Stimulated activated naive CD8-positive, alpha-beta T cell treated with anti-CD3 and anti-CD28 coated beads, Interleukin-15, Interleukin-2, amounts not matched to agents 100 ng/mL and 50 ng/mL, for 24 hours (primary cell): Measurements from ENCODE around the gene NDUFV3.
A peak's percentile ranks its signal among the peaks of the same experiment; 100 is the strongest.
"Not testable (repeated sequence)": the region's sequence is repeated elsewhere in the genome, so short reads cannot be mapped to it uniquely, and the experiment has no call there.

Source experiments
- H3K27ac Mint-ChIP-seq: one replicate; pipeline ENCODE4 v1.8.0; 2021; ENCODE audit warnings: mild to moderate bottlenecking, mixed read lengths
- H3K27me3 Mint-ChIP-seq: one replicate; pipeline ENCODE4 v1.8.0; 2021; ENCODE audit warnings: mixed read lengths
- H3K36me3 Mint-ChIP-seq: one replicate; pipeline ENCODE4 v1.8.0; 2021; ENCODE audit warnings: low read depth, mixed read lengths
- H3K4me1 Mint-ChIP-seq: one replicate; pipeline ENCODE4 v1.8.0; 2021; ENCODE audit warnings: low read depth, mixed read lengths
- H3K4me3 Mint-ChIP-seq: one replicate; pipeline ENCODE4 v1.8.0; 2021; ENCODE audit warnings: mild to moderate bottlenecking, mixed read lengths
- H3K9me3 Mint-ChIP-seq: one replicate; pipeline ENCODE4 v1.8.0; 2021; ENCODE audit warnings: mixed read lengths

NDUFV3 gene

DNA sequence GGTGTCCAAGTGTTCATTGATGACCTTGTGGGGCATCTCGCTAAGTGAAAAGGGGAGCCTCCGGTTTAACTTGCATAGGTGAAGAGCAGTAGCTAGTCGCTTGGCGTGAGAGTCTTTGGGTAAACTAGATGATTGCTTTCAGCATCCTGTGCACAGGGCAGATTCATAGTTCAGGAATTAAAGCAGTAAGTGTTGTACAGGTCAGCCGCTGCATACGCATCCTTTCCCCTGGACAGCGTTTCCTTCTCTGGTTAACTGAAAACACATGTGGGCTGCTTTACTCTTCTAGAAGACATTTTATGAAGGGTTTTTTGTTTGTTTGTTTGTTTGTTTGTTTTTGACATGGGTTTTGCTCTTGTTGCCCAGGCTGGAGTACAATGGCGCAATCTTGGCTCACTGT is 12.1 kb downstream of the NDUFV3 start:
- peaks cover 48% of the 10 kb centered on the region for H3K36me3 Mint-ChIP-seq
- H3K27me3 Mint-ChIP-seq, result no peaks in the 10 kb centered on the region
- no peaks in the 10 kb centered on the region for H3K9me3 Mint-ChIP-seq
- H3K4me1 Mint-ChIP-seq, result no peaks in the 10 kb centered on the region
- no peak overlapping the region for H3K27ac Mint-ChIP-seq
- no peak overlapping the region for H3K4me3 Mint-ChIP-seq

DNA sequence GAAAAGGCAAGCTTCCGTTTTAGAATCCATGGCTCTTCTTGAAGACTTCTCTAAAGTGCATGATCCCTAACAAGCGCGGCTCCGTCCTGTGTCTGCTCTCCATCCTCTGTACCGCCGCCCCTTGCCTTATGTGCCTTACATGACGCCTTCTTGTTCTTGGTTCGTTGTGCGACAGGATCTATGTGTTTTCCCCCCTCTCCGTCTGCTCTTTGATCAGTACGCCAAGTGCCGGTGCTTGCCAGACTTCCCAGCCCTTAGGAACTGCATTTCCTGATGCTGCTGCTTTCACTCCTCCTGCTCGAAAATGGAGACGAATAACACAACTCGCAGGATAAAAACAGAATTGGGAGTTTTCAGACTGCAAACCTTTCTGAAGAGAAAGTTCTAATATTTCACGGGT is 13.1 kb downstream of the NDUFV3 start:
- H3K4me3 Mint-ChIP-seq, result no peak overlapping the region
- H3K4me1 Mint-ChIP-seq, result no peaks in the 10 kb centered on the region
- H3K27ac Mint-ChIP-seq, result no peak overlapping the region
- H3K27me3 Mint-ChIP-seq, result no peaks in the 10 kb centered on the region
- no peaks in the 10 kb centered on the region for H3K9me3 Mint-ChIP-seq
- H3K36me3 Mint-ChIP-seq, result peaks cover 51% of the 10 kb centered on the region

DNA sequence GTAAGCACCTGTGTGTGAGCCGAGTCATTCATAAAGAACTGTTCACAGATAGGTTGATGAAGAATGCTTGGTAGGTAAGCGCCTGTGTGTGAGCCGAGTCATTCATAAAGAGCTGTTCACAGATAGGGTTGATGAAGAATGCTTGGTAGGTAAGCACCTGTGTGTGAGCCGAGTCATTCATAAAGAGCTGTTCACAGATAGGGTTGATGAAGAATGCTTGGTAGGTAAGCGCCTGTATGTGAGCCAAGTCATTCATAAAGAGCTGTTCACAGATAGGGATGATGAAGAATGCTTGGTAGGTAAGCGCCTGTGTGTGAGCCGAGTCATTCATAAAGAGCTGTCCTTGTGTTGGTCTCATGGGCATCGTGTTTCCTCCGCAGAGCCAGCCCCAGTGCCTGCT is 15.4 kb downstream of the NDUFV3 start:
- H3K27ac Mint-ChIP-seq, H3K9me3 Mint-ChIP-seq, H3K4me1 Mint-ChIP-seq, H3K4me3 Mint-ChIP-seq, H3K27me3 Mint-ChIP-seq: not testable (repeated sequence)
- H3K36me3 Mint-ChIP-seq, result peaks cover 44% of the 10 kb centered on the region

DNA sequence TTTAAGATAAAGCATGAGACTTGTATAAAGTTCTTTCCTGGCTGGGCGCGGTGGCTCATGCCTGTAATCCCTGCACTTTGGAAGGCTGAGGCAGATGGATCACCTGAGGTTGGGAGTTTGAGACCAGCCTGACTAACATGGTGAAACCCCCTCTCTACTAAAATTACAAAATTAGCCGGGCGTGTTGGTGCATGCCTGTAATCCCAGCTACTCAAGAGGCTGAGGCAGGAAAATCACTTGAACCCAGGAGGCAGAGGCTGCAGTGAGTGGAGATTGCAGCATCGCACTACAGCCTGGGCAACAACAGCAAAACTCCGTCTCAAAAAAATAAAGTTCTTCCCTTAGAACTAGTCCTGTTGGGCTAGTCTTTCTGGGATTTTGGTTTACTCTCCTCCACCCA is 18.8 kb downstream of the NDUFV3 start:
- peaks cover 21% of the 10 kb centered on the region for H3K36me3 Mint-ChIP-seq
- not testable (repeated sequence) for H3K9me3 Mint-ChIP-seq, H3K4me3 Mint-ChIP-seq, H3K4me1 Mint-ChIP-seq, H3K27ac Mint-ChIP-seq, H3K27me3 Mint-ChIP-seq

DNA sequence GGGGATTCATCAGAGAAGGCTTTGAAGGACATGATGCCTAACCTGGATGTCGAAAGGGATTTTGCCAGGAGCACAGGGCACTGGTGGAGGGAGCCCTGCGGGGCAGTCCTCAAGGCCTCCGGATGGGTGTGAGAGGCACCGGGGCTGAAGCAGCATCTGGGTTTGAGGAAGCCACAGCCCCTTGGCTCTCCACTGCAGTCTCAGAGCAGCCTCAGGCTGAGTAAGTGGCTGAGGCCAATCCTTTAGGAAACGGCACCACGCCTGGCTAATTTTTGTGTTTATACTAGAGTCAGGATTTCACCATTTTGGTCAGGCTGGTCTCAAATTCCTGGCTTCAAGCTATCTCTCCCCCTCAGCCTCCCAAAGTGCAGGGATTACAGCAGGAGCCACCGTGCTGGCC is 20.4 kb downstream of the NDUFV3 start:
- Mint-ChIP-seq H3K27ac (no peak overlapping the region), H3K27me3 (no peaks in the 10 kb centered on the region), H3K4me3 (no peak overlapping the region), H3K4me1 (no peaks in the 10 kb centered on the region), H3K36me3 (peaks cover 18% of the 10 kb centered on the region), H3K9me3 (no peaks in the 10 kb centered on the region)

DNA sequence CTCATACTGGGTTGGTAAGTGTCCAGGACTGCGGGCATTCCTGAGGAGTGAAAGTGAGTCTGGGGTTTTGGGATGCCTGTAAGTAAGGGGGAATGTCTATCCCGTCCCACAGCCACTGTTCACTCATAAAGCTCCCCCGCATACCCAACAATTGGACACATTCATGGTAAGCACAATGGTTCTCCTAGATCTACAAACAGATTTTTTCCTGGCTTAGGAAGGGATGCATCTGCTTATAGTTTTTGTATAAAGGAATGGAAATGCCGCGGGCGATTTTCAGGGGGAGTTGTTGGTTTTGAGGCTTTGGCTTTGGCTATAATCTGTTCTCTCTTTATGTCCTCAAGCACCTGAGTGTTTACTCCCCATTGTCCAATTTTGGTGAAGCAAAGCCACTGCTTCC is 25.2 kb downstream of the NDUFV3 start:
- no peaks in the 10 kb centered on the region for H3K9me3 Mint-ChIP-seq
- no peak overlapping the region for H3K4me3 Mint-ChIP-seq
- no peaks in the 10 kb centered on the region for H3K27me3 Mint-ChIP-seq
- peaks cover 2% of the 10 kb centered on the region for H3K4me1 Mint-ChIP-seq
- no peaks in the 10 kb centered on the region for H3K36me3 Mint-ChIP-seq
- H3K27ac Mint-ChIP-seq, result no peak overlapping the region

DNA sequence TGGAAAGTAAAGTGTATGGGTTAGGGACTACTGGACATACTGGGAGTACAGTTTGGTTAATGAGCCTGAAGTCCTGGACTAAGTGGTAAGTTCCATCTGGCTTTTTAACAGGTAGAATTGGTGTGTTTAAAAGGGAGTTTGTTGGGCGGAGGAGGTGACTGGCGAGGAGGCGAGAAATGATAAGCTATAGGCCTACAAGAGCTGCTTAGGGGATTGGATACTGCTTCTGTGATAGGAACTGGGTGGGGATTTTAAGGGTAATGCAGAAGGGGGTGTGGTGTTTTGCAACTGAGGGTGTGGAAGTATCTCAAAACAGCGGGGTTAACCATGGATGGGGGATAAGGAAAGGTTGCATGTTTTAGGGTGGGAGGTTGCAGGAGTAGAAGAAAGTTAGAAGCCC is 28.8 kb downstream of the NDUFV3 start:
- no peaks in the 10 kb centered on the region for H3K36me3 Mint-ChIP-seq
- H3K4me3 Mint-ChIP-seq, result no peak overlapping the region
- no peak overlapping the region for H3K27ac Mint-ChIP-seq
- H3K9me3 Mint-ChIP-seq, result no peaks in the 10 kb centered on the region
- H3K4me1 Mint-ChIP-seq, result peaks cover 17% of the 10 kb centered on the region
- H3K27me3 Mint-ChIP-seq, result no peaks in the 10 kb centered on the region

DNA sequence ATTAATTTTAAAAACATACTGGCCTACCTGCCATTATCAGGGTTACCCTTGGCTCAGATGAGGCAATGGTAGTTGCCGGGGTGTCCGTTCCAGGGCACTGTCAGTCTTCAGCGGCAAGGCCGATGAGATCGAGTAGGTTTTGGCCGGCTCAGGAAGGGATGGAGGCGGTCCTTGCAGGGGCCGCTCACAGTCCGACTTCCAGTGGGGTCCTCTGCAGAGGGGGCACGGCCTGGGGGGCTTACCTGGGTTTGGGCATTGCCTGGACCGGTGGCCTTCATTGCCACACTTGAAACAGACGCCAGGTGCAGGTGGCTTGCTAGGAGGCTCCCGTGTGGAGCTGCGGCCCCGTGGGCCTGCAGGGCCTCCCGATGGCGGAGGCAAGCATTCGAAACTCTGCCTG is 29.8 kb downstream of the NDUFV3 start:
- Mint-ChIP-seq H3K4me1 (peaks cover 17% of the 10 kb centered on the region), H3K27me3 (no peaks in the 10 kb centered on the region), H3K27ac (no peak overlapping the region), H3K36me3 (no peaks in the 10 kb centered on the region), H3K4me3 (no peak overlapping the region), H3K9me3 (no peaks in the 10 kb centered on the region)

DNA sequence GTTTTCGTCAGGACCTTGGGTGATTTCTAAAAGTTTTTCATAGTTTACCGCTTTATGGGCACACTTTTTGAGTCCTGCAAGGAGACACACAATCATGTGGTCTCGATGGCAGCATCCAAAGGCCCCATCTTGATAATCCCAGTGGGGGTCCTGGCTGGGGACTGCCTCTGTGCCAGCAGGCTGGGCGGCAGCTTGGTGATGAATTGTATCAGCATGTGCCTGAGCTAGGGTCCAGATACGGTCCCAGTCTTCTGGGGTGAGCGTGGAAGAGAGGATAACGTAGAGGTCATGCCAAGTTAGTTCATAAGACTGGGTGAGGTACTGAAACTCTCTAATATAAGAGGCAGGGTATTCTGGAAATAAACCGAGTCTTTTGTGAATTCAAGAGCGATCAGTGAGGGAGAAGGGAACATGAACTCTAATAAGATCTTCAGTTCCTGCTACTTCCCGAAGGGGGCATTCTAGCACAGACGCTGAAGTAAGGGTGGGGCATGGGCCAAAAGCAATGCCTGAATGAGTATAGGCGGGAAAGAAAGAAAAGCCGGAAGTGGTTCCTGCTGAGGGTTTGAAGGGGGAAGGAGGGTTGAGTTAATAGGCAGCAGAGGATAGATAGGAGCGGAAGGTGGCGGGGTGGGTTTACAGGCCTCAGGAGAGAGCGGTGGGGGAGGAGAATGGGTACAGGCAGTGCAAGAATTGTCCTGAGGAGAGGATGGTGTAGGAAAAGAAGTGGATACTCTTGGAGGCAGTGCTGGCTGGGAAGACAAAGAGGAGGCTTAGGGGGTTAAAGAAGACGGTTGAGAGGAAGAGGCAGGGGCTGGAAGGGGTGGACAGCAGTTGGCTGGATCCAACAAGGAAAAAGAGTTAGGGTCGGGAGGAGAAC is 30.7 kb downstream of the NDUFV3 start:
- H3K4me1 Mint-ChIP-seq, result peaks cover 17% of the 10 kb centered on the region
- H3K4me3 Mint-ChIP-seq, result peak overlapping the region; percentile 27
- no peaks in the 10 kb centered on the region for H3K36me3 Mint-ChIP-seq
- no peaks in the 10 kb centered on the region for H3K9me3 Mint-ChIP-seq
- H3K27ac Mint-ChIP-seq, result peak overlapping the region; percentile 81
- H3K27me3 Mint-ChIP-seq, result no peaks in the 10 kb centered on the region

DNA sequence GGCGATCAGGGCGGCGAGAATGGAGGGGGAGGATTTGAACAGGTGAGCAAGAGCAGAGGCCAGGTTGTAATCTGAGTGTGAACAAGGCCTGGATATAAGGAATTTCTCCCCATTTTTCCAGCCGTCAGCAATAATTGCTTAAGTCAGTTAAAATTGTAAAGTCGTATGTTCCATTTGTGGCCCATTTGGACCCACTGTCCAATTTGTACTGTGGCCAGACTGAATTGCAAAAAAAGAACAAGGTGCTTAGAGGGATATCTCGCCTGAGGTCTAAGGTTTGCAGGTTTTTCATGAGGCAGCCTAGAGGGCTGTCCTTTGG is 31.3 kb downstream of the NDUFV3 start:
- no peaks in the 10 kb centered on the region for H3K36me3 Mint-ChIP-seq
- no peaks in the 10 kb centered on the region for H3K27me3 Mint-ChIP-seq
- no peaks in the 10 kb centered on the region for H3K9me3 Mint-ChIP-seq
- H3K4me1 Mint-ChIP-seq, result peaks cover 17% of the 10 kb centered on the region
- H3K27ac Mint-ChIP-seq, result peak overlapping the region; percentile 81
- H3K4me3 Mint-ChIP-seq, result peak overlapping the region; percentile 27

DNA sequence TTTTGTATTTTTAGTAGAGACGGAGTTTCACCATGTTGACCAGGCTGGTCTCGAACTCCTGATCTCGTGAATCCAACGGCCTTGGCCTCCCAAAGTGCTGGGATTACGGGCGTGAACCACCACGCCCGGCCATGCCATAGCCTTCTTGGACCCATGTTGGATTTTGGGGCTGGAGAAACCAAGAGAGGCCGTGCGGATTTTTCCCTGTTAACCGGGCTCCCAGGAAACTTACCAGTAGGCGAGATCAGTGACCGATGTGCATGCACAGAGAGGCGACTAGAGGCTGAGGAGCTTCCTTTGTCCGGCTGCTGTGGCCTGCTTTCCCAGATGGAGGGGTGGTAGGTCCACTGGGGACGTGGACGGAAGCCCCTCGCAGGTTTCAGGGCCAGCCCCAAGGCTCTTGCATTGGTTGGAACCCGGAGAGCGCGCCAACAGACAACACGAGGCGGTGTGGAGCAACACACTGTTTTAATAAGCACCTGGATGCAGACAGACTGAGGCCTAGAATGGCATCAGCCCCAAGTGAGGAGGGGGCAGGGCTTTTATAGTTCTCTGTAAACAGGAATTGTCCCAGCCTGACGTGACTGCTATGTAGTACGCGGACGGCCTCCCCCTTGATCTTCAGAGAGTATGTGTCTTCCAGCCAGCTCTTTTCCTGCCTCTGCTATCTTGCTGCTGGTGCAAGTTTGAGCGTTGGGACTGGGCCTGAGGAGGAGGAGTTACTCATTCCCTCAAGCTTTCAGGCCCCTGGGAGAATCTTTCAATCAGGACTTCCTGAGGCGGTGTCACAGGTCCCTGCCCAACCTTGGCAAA is 32.2 kb downstream of the NDUFV3 start, which contains the start of gene ERVH48-1:
Gene ERVH48-1, minus strand, starts transcription at position 517 of the 813 bp plus-strand sequence. CDS start 6,624 bp downstream, outside the sequence.
- Mint-ChIP-seq H3K4me1 (peaks cover 17% of the 10 kb centered on the region), H3K27ac (no peak within 1 kb of the TSS), H3K9me3 (no peaks in the 10 kb centered on the region), H3K27me3 (no peaks in the 10 kb centered on the region), H3K4me3 (no peak within 1 kb of the TSS), H3K36me3 (no peaks in the 10 kb centered on the region)

DNA sequence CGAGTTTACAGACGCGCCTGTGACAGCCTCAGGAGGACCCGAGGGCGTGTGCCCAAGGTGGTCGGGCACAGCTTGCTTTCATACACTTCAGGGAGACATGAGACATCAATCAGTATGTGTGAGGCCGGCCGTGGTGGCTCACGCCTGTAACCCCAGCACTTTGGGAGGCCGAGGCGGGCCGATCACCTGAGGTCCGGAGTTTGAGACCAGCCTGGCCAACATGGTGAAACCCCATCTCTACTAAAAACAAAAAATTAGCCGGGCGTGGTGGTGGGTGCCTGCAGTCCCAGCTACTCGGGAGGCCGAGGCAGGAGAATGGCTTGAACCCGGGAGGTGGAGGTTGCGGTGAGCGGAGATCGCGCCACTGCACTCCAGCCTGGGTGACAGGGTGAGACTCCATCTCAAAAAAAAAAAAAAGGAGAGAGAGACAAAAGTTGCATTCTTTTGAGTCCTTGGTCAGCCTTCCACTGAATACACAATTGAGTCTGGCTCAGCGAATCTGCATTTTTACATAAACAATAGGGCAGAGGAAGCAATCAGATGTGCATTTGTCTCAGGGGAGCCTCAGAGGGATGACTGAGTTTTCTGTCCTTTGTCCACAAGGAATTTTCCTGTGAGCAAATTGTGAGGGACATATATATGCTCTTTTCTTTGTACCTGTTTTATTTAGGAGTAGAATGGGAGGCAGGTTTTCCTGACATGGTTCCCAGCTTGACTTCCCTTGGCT is 34.5 kb downstream of the NDUFV3 start:
- not testable (repeated sequence) for H3K27me3 Mint-ChIP-seq, H3K9me3 Mint-ChIP-seq

DNA sequence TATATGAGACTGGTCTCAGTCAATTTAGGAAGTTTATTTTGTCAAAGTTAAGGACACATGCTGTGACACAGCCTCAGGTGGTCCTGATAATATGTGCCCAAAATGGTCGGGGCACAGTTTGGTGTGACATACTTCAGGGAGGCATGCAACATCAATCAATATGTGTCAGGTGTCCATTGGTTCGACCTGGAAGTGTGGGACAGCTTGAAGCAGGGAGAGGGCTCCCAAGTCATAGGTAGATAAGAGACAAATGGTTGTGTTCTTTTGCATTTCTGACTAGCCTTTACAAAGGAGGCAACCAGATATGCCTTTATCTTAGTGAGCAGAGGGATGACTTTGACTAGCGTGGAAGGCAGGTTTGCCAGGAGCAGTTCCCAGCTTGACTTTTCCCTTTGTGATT is 36.9 kb downstream of the NDUFV3 start:
- Mint-ChIP-seq H3K36me3 (no peaks in the 10 kb centered on the region), H3K4me3 (no peak overlapping the region), H3K4me1 (no peaks in the 10 kb centered on the region)

More for the DNA sequence above, 34.5 kb downstream of the NDUFV3 start:
- H3K36me3 Mint-ChIP-seq, H3K27ac Mint-ChIP-seq, H3K4me3 Mint-ChIP-seq: not testable (repeated sequence)
- peaks cover 17% of the 10 kb centered on the region for H3K4me1 Mint-ChIP-seq

DNA sequence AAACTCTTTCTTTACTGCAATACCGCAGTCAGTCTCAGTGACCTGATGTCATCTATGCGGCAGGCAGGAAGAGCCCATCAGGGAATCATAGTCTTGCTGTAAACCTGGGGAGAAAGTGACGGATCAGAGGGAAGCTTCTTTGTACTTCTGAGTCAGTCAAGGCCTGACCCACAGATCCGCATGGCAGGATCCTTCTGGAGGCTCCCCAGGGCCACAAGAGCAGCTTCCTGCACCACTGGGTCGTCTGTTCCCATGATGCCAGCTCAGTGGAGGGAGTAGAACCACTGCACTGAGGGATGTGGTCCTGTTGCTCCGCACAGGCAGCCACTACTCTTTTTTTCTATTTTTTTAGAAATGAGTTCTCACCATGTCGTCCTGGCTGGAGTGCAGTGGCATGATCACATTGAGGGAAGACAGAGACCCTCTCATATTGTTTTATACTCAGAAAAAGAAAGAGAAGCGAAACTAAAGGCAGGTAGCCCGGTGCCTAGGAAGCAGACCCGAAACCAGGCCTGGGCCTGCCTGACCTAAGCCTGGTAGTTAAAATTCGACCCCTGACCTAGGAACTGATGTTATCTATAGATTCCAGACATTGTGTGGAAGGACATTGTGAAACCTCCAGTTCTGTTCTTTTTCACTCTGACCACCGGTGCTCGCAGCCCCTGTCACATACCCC is 38.6 kb downstream of the NDUFV3 start:
- Mint-ChIP-seq H3K36me3 (no peaks in the 10 kb centered on the region), H3K4me1 (no peaks in the 10 kb centered on the region), H3K27me3 (no peaks in the 10 kb centered on the region), H3K27ac (no peak overlapping the region), H3K4me3 (no peak overlapping the region), H3K9me3 (no peaks in the 10 kb centered on the region)

More for the DNA sequence above, 36.9 kb downstream of the NDUFV3 start:
- Mint-ChIP-seq H3K27ac (no peak overlapping the region), H3K27me3 (no peaks in the 10 kb centered on the region), H3K9me3 (no peaks in the 10 kb centered on the region)
